ENCODE measurements around the gene HHAT. TPM values are rescaled to one million over a fixed set of nuclear protein-coding genes. Genes with fewer than 3 reads are reported as not detected.

The HHAT gene
- total RNA-seq, 1 donor from 2014 or later: 14.7 TPM

- H3K4me3 Mint-ChIP-seq (ENCODE audit: low read depth): no peak overlapping the region
- no peak for TF ChIP-seq CTCF (IDR thresholded peaks at IDR 0.05; ENCODE audit: unreplicated experiment)
- no peaks in the 10 kb centered on the region for H3K9me3 Mint-ChIP-seq (ENCODE audit: low read depth)
- no peaks in the 10 kb centered on the region for H3K4me1 Mint-ChIP-seq (ENCODE audit: low read depth)
- DNase-seq (ENCODE audit: low spot score, unreplicated experiment): no peak
- H3K27me3 Mint-ChIP-seq: no peaks in the 10 kb centered on the region
- peaks cover 1% of the 10 kb centered on the region for H3K36me3 Mint-ChIP-seq (ENCODE audit: insufficient read depth)
- H3K27ac Mint-ChIP-seq: no peak overlapping the region
These were observed 136.4 kb downstream of the HHAT start for GRCh38 chr1:210465150-210465549.

- no peak for DNase-seq (ENCODE audit: low spot score, unreplicated experiment)
- H3K36me3 Mint-ChIP-seq (ENCODE audit: insufficient read depth): peaks cover 1% of the 10 kb centered on the region
- TF ChIP-seq CTCF (IDR thresholded peaks at IDR 0.05; ENCODE audit: unreplicated experiment): no peak
- no peaks in the 10 kb centered on the region for H3K27me3 Mint-ChIP-seq
- H3K27ac Mint-ChIP-seq: no peak overlapping the region
- H3K9me3 Mint-ChIP-seq (ENCODE audit: low read depth): no peaks in the 10 kb centered on the region
- no peak overlapping the region for H3K4me3 Mint-ChIP-seq (ENCODE audit: low read depth)
- no peaks in the 10 kb centered on the region for H3K4me1 Mint-ChIP-seq (ENCODE audit: low read depth)
These were observed 138.8 kb downstream of the HHAT start for GRCh38 chr1:210467440-210468043.

- Mint-ChIP-seq H3K4me3 (ENCODE audit: low read depth) (no peak overlapping the region), H3K27ac (no peak overlapping the region), H3K36me3 (ENCODE audit: insufficient read depth) (peaks cover 1% of the 10 kb centered on the region), H3K4me1 (ENCODE audit: low read depth) (no peaks in the 10 kb centered on the region), H3K27me3 (no peaks in the 10 kb centered on the region), H3K9me3 (ENCODE audit: low read depth) (no peaks in the 10 kb centered on the region)
- no peak for TF ChIP-seq CTCF (IDR thresholded peaks at IDR 0.05; ENCODE audit: unreplicated experiment)
- DNase-seq (ENCODE audit: low spot score, unreplicated experiment): no peak
These were observed 140.7 kb downstream of the HHAT start for GRCh38 chr1:210469441-210469840.

- Mint-ChIP-seq H3K27me3 (no peaks in the 10 kb centered on the region), H3K36me3 (ENCODE audit: insufficient read depth) (peaks cover 3% of the 10 kb centered on the region)
These were observed 146.6 kb downstream of the HHAT start for GRCh38 chr1:210475321-210475720.

GRCh38 chr1:210475806-210476205 lies 147.1 kb downstream of the HHAT start:
- no peaks in the 10 kb centered on the region for H3K9me3 Mint-ChIP-seq (ENCODE audit: low read depth)
- no peak for DNase-seq (ENCODE audit: low spot score, unreplicated experiment)
- no peak overlapping the region for H3K27ac Mint-ChIP-seq
- H3K4me1 Mint-ChIP-seq (ENCODE audit: low read depth): no peaks in the 10 kb centered on the region
- no peaks in the 10 kb centered on the region for H3K27me3 Mint-ChIP-seq
- H3K36me3 Mint-ChIP-seq (ENCODE audit: insufficient read depth): peaks cover 3% of the 10 kb centered on the region
- no peak overlapping the region for H3K4me3 Mint-ChIP-seq (ENCODE audit: low read depth)
- TF ChIP-seq CTCF (IDR thresholded peaks at IDR 0.05; ENCODE audit: unreplicated experiment): no peak

More at GRCh38 chr1:210475321-210475720, 146.6 kb downstream of the HHAT start:
- Mint-ChIP-seq H3K4me3 (ENCODE audit: low read depth) (no peak overlapping the region), H3K4me1 (ENCODE audit: low read depth) (no peaks in the 10 kb centered on the region), H3K9me3 (ENCODE audit: low read depth) (no peaks in the 10 kb centered on the region), H3K27ac (no peak overlapping the region)
- no peak for DNase-seq (ENCODE audit: low spot score, unreplicated experiment)
- no peak for TF ChIP-seq CTCF (IDR thresholded peaks at IDR 0.05; ENCODE audit: unreplicated experiment)
